GM18909 (cell line): Measurements from ENCODE around the gene CD207.
"Not testable (repeated sequence)": the region's sequence is repeated elsewhere in the genome, so short reads cannot be mapped to it uniquely, and the experiment has no call there.

ENCODE experiments used
- ATAC-seq: cut with Tn5 transposase; IDR thresholded peaks from one replicate; pipeline ENCODE4 v1.9.1; 2021; ENCODE audit warnings: mild to moderate bottlenecking; ENCODE audit not compliant: unreplicated experiment, poor library complexity

The CD207 gene

DNA sequence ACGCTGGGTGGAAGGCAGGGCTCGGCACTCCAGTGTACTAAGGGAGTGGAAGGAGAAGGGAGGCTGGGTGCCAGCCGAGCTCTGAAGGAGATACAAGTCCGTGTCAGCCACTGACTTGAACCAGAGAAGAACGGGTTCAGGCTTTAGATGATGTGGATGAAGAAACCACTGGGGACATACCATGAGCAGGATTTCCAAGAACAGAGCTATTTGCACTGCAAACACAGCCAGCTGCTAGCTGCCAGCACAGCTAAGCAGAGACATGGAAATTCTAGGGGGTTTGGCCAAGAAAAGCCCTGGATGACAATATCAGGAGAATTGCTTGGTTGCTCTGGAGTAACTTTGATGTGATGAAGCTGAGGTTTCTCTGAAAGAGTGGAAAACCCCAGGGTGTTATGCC is 5.2 kb downstream of the CD207 start:
- no peak for ATAC-seq

DNA sequence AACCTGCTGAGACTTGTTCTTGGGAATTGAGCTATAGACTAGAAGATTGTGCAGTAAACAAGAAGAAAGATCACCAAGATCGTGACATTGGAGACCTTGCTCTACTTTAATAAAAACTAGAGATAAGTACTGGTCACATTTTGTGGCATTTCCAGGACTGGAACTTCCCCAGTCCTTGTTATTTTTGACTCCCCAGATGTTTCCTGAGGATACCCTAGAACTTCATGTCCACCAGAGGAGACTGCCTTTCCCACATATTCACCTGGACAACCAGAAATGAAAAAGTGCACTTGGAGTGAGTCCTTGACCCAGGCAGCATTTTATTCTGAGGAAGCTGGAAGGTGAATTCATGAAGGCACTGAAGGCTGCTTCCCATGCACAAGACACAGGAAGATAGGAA is 5.7 kb downstream of the CD207 start:
- no peak for ATAC-seq

DNA sequence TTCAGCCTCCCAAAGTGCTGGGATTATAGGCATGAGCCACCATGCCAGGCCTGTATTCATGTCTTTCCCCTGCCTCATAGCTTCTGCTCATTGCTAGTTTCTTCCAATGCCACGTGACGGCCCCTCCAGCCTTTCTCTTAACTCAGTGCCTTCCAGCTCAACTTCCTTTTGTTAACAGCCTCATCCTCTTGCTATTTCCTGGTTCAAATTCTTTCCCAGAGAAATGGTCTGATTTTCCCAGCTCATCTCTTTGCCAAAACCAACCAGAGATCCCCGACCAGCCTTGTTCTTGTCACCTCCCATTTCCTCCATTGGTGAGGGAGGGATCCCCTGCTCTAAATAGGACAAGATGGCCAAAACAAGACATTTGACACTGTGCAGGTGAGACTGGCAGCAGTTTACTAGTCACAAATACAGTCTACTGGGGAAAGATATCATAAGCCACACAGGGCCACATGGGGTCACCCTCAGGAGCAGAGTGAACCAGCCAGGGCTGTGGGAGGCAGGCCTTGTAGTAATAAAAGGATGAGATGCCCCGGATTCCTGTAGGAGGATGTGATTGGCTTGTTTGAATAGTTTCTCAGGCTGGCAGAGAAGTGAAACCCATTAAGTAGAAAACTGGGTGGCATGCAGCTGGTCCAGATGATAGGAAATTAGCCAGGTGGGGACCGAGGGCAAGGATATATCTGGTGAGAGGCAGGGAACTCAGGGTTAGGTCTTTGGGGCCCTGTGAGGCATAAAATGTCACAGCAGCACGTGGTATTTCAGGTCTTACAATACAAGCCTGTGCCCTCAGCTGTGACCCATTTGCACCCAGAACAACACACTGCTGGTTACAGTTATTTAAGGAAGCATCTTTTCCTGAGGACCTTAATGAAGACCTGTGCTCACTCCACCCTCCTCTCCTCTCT is 6.4 kb downstream of the CD207 start:
- no peak for ATAC-seq

DNA sequence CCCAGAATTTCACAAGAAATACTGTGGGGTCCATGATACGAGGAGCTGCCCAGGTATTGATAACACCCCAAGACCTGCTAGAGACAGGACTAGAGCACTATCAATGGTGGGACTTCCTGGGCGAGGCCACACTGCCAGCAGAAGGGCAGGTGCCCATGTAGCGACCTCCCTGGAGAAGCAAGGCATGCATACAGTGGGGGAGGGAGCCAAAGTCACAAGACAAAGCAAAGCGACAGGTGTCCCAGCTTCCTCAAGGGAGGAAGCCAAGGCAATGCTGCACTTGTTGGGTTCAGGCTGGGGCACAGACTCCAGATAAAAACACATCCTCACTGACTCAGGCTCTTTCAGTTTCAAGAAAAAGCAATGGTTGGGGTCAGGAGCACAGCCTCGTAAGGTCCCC is 7.5 kb downstream of the CD207 start:
- ATAC-seq: no peak

DNA sequence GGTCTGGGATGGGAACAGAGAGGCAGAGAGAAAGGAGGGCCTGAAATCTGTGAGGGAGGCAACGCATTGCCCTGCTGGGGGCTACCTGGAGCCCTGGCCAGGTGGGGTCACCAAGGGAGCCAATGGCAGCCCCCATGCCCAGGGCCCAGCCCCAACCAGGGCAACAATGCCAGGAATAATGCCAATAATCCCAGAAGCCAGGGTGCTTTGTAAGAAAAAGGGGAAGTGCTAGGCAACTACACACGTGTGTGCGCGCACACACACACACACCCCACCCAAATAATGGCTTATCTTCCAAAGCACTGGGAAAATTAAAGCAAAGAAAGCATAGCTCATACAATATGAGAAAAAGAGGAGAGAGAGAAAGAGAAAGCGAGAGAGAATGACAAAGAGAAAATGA is 8.2 kb downstream of the CD207 start:
- no peak for ATAC-seq

DNA sequence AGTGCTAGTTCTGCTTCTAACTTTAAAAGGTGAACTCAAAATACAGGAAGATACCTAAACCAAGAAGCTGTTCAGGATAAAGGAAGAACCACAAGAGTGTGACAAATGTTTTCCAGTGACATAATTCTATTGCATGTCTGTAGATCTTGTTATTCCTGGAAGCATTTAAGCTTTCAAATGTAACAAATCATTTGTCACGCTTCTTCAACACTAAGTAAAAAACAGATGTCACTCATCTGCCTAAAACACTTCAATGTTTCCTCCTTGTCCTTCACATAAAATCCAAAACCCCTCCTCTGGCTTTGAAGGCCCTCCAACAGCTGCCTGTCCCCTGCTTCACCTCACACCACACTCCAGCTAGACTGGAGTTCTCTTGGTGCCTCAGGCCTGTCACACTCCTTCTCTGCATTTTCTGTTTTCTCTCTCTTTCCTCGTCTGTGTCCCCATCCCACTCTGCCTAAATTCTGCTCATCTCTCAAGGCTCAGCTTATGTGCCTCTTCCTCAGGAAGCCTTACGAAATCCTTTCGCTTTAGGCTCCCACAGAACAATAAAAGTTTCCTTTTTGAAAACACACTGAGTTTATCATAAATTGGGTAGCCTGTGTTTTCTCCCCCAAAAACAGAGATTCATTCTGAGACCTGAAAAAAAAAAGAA is 8.8 kb downstream of the CD207 start:
- ATAC-seq: no peak

DNA sequence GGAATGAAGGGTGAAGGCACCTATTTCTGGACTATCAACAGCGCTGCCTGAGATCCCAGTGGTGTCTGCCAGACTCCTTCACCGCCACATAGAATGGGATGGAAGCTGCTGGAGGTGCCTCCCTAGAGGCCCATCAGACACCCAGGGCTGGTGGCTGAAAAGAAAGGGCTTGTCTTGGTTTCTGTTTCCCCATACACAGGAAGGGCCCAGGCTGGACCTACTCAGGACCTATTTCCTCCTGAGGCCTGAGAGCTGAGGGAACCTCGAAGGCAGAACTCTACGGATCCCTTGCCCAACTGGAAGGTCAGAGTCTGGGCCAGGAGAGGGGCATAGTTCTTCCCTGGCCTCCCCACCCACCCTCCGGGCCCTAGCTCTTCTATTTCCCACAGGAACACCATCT is 12.4 kb downstream of the CD207 start:
- no peak for ATAC-seq

DNA sequence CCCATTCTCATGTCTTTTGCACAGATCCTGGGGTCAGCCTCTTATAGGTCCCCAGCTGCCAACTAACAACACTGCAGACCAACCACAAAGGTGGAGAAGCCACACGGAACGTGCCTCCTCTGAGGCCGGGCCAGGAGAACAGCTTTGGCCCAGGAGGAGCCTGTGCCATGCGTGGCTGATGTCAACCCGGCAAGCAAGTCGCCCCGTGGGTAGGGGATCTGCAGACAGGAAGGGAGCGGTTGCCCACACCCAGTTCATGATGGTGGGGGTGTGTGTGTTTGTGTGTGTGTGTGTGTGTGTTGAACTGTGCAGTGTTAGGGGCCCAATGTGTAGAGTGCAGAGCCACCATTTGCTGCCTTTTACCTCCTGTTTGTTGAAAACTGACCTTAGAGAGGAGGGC is 12.8 kb downstream of the CD207 start:
- ATAC-seq: no peak

DNA sequence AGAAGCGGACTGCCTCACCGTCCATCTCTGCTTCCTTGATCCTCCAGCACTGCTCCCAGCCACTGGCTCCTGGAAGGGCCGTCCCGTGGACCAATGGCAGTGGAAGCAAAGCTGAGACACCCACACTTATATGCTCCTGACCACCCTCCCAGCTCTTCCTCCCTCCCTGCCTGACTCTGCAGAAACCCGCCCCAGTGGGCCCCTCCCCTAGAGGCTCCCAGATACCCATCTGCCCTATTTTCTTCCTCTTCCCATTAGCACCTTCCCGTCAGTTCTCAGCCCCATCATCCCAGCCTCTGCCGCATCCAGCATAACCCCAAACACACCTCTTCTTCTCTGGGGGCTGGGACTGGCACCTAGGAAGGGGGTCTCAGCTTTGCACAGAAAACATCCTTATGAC is 15.1 kb downstream of the CD207 start, which contains the start of gene CLEC4F:
TSS of gene CLEC4F (minus strand) at position 101 of the 400 bp plus-strand sequence. CDS start at position 25, 76 bp downstream.
- ATAC-seq: no peak

DNA sequence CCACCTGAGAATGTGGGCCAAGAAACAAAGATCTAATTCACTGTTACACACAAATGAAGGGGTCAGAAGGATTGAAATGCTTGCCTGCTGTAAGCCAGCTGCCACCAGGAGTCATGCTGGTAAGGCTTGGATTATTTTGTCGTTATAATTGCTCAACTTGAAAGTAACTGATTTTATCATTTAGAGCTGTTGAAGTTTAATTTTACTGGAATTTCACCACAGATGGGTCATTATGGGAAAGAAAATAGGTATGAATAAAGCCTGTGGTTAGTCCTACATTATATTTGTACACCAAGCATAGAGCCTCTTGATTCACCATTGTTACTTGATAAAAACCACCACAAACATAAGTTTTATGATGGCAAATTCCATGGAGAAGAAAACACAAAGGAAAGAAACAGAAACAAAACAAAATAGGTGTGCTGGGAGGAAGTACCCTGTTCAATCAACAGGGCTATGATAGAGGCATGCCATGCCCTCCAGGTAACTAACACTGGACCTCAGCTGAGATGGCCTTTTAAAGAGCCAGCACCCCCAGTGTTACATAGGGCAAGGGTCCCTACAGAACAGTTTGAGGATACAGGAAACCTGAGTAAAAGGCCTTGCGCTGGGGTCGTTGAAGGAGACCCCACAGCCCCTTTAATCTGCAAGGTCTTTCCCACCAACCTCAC is 18.2 kb downstream of the CD207 start:
- ATAC-seq: no peak

DNA sequence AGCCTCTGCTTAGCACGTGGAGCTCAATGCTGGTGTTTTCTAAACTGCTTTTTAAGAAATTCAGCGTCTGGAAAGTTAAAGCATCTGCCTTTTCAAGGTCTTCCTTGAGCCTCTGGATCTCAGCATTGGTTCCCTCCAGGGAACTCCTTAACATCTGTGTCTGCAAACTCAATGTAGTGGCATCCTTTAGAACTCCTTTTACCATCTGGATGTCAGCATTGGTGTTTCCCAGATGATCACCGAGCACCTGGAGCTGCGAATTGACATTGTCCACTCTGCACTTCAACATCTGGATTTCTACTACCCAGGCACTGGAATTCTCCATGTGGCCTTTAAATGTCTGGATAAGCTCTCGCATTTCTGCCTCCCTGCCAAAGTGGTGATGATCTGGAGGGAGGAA is 18.9 kb downstream of the CD207 start:
- no peak for ATAC-seq

DNA sequence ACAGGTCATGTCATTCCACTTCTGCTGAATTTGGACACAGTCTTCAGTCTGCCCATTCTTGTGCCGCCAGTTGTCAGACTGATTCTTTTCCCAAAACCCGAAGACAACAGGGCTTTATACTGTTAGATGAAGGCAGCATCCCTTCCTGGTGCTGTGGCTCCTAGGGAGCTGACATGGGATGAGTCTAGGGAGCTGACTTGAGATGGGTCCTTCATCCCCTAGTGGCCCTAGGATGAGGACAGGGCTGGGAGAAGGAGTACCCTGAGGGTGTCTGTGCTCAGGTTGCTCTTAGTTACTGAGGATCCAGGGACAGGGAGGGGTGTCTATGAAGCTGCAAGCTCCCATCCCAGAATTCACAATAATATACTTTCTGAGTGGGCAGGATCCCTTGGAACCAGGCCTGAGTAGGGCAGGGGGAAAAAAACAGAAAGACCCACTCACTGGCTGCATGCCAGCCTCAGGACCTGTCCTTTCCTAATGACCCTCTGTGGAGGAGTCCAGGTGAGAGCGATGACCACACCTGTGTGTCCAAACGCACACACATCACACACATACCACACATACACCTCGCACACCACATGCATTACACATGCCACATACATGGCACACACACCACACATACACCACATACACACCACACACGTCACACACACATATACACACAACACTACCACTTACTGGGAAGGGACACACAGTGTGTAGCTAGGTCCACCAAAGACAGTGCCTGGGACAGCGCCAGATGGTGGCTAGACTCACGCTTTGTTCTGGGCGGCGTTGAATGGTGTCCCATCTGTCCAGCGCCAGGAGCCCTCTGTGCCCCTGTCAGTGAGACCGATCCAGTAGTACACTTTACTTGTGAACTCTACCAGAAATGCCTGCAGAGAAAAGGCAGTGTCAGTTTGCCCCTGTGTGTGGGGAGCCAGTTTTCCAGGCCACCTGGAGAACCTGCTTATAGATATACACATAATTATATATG is 26.3 kb downstream of the CD207 start:
- no peak for ATAC-seq

DNA sequence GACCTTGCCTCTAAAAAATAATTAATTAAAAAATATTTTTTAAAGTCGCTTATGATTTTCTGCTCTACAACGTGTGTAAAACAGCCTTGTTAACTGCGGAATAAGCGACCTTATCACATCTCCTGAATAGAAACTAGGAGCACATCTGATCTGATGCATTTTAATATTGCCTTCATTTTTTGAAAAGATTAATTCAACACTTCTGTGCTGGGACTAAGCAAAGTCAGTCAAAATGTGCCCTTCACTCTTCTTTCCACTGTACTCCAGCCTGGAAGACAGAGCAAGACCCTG is 27.8 kb downstream of the CD207 start:
- no peak for ATAC-seq

DNA sequence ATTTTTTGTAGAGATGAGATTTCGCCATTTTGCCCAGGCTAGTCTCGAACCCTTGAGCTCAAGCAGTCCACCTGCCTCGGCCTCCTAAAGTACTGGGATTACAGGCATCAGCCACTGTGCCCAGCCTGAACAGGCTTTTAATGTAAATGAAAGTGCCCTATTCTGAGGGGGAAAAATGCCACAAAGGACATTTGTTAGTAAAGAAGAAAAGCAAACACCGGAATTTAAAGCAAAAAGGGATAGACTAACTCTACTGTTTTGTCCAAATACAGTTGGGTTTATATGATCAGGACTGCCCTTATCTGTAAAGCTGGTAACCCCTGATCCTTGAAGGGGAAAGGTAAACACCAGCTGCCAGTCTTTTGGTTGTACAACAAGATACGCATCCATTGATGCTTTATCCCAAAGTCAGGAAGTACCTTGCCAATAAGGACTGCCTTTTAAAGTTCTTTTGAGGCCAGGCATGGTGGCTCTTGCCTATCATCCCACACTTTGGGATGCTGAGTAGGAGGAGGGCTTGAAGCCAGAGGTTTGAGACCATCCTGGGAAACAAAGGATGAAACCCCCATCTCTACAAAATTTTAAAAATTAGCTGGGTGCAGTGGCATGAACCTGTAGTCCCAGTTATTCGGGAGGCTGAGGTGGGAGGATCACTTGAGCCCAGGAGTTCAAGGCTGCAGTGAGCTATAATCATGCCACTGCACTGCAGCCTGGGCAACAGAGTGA is 28.4 kb downstream of the CD207 start:
- ATAC-seq: no peak

DNA sequence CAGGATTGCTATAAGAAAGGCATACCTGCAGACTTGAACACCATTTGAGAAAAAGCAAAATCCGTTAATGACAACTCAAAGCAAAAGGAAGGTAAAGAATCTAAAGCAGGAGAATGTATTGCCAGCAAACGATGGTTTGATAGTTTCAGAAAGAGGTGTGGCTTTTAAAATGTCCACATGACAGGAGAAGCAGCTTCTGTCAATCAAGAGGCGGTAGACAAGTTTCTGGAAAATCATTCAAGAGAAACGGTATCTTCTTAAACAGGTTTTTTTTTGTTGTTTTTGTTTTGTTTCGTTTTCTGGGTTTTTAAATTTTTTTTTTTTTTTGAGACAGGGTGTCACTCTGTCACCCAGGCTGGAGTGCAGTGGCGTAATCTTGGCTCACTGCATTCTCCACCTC is 29.0 kb downstream of the CD207 start:
- ATAC-seq: no peak

DNA sequence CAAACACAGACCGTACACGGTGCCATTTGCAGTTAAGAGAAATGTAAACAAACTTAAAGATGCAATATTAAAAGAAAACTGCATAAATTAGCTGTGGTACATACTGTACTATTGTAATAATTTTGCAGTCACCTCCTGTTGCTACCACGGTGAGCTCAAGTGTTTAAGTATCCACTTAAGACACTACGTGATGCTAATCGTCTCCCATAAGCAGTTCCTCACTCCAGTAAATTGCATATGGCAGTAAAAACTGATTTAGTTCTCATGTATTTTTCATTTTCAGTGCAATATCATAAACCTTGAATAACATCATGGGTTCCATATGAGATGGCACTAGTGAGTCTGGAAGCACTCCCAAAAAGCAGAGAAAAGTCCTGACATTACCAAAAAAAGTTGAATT is 29.6 kb downstream of the CD207 start:
- no peak for ATAC-seq

DNA sequence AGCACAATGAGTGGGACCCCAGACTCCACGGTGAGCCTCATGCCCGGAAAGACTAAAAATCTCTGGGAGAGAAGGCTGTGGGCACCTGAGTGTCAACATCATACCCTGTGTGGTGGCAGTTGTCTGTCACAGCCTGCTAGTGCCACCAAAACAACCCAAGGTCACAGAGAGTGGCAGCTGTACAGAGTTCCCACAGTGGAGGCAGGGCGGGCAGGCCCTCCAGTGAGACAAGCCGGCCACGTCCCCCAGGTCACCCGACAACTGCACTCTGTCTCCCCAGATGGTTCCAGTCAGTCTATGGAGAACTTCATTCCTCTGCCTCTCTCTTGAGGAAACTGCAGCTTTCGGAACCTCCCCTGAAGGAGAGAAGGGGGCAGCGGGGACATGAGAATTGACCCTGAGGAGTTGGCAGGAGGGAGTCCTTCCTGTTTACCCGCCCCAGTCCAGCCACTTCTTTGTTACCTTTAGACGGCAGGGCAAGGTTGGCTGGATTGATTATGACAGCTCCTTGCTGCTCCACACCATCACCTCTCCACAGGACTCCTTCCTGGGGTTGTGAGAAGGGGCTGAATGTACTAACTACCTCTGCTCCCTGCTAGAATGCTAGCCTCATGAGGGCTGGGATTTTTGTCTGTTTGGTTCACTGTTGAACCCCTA is 33.9 kb downstream of the CD207 start:
- ATAC-seq: no peak

DNA sequence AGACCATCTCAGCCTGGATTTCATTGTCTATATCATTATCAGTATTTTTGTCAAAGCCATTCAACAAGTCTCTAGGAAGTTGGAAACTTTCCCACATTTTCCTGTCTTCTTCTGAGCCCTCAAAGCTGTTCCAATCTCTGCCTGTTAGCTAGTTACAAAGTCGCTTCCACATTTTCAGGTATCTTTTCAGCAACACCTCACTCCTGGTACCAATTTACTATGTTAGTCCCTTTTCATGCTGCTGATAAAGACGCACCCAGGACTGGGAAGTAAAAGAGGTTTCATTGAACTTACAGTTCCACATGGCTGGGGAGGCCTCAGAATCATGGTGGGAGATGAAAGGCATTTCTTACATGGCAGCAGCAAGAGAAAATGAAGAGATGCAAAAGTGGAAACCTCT is 35.9 kb downstream of the CD207 start:
- no peak for ATAC-seq

DNA sequence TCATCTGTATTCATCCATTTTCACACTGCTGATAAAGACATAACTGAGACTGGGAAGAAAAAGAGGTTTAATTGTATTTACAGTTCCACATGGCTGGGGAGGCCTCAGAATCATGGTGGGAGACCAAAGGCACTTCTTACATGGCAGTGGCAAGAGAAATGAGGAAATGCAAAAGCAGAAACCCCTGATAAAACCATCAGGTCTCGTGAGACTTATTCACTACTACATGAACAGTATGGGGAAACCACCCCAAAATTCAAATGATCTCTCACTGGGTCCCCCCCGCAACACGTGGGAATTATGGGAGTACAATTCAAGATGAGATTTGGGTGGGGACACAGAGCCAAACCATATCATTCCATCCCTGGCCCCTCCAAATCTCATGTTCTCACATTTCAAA is 37.6 kb downstream of the CD207 start:
- ATAC-seq: not testable (repeated sequence)
